HG03469 (cell line): ENCODE results near the gene SSTR5.

ENCODE experiments used
- ATAC-seq: cut with Tn5 transposase; IDR thresholded peaks from one replicate; pipeline ENCODE4 v1.9.1; 2021; ENCODE audit warnings: mild to moderate bottlenecking, moderate library complexity, moderate number of reproducible peaks; ENCODE audit not compliant: unreplicated experiment

The SSTR5 gene

DNA sequence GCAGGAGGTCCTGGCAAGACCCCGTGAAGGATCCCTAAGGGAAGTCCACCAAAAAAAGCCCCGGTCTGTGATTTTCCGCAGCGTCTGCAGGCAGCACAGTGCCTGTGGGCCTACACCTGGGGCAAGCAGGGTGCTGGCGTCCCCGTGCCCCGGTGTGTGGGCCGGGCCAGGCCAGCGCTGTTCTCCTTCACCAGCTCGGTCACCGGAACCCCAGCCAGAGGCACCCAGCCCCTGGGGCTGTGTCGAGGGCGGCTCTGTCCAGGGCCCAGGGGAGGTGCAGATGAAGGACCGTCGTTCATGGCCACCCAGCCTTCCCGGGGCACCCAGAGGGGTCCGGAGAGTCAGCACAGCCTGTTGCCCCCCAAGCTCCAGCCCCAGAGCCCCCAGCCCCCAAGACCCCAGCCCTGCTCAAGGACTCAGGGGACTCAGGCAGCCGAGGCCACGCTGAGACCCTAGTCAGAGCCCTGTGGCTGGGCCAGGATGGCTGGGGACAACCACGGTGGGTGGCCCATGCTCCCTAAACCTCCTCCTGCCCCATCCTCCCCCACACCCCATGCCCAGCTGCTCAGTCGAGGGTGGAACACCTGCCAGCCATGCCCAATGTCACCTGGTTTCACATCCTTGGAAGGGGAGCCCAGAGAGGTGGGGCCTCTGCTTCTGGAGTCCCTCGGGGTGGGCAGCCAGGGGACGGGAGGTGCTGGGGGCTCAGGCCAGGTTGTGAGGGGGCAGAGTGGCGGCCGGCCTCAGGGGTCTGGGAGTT is 29.2 kb downstream of the SSTR5 start:
- no peak for ATAC-seq

DNA sequence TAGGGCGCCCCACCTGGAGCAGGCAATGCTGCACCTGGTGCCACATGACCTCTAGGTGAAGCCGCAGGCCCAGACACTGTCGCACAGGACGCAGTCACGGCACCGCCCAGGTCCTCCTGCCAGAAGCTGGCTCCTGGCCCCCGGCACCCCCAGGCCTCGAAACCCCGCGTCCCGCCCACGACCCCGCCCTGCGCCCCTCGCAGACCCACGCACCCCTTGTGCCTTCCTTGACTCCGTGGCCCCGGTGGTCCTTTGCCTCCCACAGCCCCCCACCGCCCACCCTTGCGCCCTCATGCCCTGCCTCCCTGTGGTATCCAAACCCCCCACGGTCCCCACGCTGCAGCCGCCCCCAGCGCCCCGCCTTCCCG is 29.8 kb downstream of the SSTR5 start:
- no peak for ATAC-seq

DNA sequence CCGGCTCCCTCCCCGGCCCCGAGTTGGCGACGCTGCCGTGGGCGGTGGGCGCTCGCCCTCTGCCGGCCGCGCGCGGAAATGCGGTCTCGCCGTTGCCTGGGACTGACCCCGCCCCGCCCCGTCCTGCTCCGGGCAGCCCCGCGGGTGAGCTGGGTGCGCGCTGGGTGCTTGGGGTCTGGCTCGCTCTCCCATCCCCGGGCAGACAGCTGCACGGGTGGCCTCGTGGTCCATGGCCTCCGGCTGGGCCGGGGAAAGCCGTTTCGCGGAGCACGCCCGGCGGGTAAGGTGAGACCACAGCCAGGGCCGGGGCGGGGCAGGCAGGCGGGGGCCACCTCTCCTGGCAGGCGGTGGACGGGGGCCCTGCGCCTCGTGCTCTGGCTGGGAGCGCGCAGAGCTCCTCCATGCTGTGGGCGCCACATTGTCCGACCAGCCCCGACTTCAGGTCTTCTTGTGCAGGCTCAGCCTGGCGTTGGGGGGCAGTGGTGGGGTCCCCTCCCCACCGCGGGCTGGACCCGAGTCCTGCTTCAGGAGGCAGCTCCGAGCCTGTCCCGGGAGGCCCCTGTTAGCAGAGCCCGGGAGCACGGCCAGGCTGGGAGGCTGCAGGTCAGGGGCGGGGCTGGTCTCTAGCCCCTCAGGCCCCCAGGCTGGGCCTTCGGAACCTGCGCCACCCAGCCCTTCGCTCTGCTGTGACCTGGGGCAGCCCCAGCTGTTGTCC is 30.5 kb downstream of the SSTR5 start:
- ATAC-seq, result no peak

DNA sequence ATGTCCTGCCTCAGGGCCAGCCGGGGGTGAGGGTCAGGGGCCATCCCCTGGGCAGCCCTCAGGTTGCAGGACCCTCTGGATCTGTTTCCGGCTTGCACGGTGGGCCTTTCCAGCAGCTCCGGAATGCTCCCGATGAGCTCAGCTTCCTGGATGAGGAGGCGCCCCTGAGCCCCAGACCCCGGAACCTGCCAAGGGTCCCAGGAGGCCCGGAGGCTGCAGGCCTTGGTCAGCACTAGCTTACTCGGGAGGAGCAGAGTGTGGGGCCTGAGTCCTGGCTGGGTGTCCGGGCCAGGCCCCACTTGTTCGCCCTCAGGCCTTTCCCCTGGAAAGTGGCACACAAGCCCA is 31.1 kb downstream of the SSTR5 start:
- no peak for ATAC-seq

DNA sequence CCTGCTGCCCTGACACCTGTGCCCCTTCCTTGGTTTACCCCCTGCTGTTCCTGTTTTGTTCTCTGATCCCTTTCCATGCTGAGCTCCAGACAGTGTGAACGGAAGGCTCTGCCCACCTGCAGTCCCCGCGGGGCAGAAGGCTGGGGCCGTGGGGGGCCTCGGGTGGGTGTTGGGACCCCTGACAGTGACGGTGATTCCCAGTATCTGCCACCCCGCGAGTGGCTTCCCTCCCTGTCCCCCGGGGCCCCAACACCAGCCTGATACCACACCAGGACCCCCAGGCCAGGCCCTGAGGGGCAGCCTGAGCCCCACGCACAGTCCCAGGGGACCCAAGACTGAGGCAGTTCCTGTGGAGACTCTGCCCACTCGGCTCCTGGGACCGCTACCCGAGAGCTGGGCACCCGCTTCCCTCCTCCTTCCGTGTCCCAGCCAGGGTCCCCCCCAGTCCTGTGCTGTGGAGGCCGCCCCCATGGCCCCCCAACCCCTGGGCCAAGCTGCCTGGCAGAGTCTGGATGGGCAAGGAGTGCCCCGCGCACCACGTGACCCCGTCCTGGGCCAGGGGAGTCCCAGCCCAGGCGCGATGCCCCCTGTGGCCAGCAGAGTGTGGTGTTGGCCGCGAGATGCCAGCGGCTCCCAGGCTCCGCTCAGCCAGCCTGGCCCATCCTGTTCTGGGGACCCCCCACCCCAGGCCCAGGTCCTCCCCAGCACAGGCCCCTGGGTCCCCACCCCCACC is 33.5 kb downstream of the SSTR5 start:
- no peak for ATAC-seq

DNA sequence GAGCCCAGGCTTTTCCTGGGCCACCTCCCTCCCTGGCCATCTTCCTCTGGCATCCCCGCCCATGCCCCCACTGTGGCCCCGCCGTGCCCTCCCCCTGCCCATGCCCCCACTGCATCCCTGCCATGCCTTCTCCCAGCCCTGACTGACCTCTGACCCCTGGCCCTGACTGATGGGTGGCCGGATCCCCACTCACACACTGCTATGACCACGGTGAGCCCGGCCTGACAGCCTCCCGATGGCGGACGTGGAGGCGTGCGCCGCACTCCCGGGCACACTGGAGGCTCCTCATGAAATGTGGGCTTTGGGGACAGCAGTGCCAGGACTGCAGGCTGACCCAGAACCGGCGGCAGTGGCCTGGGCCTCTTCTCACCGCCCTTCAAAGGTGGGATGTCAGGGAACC is 34.1 kb downstream of the SSTR5 start:
- ATAC-seq, result no peak

DNA sequence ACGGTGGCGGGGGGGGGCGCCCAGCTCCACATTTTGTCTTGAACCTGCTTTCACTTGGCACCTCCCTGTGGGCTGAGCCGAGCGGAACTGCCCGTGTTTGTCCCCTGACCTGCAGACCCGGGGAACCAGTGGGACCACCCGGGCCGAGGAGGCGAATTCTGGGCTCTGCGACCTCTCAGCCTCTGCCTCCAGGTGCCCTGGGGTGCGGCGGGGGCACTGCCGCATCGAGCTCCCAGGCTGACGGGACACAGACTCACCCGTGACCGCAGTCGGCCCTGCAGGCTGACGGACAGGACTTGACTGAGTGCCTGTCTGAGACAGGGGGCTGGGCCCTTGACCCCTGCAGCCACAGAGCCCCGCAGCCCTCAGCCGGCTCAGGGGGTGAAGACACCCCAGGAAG is 34.6 kb downstream of the SSTR5 start:
- no peak for ATAC-seq

DNA sequence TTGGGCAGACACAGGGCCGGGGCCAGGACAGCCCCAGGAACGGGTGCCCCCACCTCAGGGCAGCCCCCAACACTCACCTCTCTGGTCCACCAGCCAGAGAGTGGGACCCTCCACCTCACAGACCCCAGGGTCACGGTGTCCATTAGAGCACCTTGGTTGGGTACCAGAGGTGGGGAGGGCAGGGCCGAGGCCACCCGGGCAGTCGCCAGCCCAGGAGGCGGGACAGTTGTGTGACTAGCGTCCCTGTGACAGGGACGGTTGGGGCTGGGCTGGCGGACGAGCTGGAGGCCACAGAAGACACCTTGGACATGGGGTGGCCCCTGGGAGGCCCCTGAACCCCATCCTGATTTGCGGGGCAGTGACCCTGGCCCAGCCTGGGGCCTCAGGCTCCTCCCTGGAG is 35.2 kb downstream of the SSTR5 start:
- ATAC-seq, result no peak

DNA sequence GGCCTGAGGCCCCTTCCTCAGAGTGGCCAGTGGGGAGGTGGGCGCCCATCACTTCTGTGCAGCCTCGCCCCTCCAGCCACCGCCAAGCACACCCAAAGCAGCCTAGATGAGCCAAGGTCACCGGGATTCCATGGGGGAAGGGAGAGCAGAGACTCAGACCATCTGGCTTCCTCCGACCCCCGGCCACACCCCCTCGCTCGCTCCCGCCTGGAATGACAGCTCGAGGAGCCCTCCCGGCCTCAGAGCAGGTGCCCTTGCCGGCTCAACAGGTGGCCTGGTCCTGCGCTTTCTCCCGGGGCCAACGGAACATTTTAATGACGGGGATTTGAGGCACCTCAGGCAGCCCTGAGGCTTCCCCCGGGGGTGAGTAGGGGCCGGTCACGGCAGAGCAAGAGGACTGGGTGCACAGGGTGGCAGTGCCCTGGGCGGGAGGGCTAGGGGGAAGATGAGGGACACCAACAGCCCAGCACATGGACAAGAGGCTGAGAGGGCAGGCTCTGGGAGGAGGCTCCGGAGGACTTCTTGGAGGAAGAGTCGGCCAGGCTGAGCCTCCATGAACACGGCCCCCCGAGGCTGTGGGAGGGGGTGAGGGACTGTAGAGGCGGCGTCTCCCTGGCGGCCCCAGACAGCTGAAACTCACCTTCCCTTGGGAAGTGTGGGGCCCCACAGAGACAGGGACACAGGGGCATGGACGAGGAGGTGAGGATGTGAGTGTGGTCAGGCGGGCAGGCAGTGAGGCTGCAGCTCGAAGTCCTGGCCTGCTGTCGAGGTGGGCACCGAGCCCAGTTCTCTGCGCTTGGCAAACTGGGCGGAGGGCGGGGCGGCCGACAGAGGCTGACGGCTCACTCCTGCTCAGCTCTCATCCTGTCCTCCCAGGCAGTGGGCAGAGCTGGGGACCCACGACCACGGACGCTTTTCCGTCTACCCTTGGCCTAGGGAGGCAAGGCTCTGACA is 36.0 kb downstream of the SSTR5 start:
- ATAC-seq, result no peak

DNA sequence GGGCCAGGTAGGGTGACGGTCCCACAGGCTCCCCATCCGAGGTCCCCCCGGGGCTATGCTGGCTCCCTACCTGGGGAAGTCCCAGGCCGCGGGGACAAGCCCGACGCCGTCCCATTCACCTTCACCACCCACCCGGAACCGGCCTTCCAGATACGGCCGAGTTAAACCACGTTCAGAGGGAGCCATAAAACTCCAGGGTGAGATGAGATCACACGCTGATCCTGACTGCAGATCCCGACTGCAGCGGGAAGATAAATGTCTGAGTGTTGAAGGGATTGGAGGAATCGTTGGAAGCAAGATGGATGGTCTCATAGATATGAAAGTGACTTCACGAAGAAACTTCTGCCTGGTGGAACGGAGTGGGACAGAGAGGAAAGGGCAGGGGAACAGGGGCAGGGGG is 37.1 kb downstream of the SSTR5 start:
- no peak for ATAC-seq

DNA sequence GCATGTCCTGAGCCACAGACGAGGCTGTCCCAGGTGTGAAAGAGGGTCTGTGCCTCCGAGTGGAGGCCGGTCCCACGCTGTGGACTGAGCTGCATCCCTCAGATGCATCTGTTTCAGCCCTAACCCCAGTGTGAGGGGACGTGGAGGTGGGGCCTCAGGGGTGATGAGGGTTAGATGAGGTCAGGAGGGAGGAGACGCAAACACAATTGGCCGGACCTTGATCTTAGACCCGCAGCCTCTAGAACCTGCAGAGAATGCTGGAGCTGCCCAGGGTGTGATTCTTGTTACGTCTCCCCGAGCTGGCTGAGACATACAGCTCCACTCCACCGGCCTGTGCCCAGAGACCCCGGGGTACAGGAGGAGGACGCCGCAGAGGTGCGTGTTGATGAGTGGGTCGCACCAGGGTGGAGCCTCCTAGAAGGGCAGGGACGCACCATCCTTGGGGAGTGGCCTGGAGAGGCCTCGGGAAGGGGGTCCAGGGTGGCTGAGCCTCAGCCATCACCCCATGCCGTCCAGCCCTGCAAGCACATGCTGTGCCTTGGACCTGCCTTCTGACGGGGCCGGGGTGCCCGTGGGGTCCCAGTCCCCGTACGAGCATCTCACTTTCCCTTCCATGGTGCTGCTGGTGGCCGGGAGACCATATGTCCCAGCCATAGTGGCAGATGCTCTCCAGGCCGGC is 40.1 kb downstream of the SSTR5 start:
- ATAC-seq, result no peak

DNA sequence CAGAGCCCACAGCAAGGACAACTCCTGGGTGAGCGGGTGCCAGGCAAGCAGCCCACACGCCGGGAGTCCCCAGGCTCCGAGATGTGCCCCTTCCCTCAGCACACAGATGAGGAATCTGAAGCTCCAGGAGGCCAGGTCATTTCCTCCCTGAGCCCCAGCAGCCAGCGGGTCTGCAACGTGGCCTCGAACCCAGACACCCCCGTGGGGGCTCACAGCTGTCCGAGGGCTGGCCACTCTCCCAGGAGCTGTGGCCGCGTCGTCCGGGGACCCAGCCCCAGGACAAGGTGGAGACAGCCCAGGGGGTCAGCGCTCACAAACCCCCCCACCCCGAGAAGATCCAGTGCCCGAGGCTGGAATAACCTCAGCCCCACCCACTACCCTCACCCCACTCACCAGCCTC is 40.9 kb downstream of the SSTR5 start:
- ATAC-seq, result no peak

DNA sequence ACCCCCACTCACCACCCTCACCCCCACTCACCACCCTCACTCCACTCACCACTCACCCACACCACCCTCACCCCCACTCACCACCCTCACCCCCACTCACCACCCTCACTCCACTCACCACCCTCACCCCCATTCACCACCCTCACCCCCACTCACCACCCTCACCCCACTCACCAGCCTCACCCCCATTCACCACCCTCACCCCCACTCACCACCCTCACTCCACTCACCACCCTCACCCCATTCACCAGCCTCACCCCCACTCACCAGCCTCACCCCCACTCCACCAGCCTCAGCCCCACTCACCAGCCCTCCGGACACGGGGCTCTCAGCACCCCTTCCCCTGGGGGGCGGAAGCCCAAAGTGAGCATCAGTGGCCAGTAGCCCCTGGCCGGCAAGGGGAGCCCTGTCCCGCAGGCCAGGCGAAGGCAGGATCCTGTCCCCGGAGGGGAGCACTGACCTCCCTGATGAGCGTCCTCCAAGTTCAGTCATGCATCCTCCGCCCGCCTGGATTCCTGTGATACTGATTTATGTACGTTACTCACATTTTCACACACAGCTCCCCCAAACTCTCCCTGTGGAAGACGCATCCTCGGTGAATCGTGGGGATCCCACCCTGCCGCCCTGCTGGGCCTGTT is 41.5 kb downstream of the SSTR5 start:
- no peak for ATAC-seq

DNA sequence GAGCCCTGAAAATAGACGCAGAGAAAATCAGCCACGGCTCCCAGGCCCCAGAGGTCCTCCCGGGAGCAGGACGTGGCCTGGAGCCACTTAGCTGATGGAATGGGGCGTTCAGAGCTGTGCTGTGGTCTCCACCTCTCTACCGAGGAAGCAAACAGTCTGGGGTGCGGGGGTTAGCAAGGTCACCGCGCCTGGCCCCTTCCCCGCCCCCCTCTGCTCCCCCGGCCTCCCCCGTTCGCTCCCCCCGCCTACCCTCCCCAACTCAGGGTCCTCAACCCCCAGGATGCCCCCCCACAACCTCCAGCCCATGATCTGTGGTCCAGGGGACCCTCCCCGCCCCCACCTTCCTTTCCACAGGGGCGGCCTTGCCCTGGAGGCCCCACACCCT is 44.1 kb downstream of the SSTR5 start:
- ATAC-seq, result no peak

DNA sequence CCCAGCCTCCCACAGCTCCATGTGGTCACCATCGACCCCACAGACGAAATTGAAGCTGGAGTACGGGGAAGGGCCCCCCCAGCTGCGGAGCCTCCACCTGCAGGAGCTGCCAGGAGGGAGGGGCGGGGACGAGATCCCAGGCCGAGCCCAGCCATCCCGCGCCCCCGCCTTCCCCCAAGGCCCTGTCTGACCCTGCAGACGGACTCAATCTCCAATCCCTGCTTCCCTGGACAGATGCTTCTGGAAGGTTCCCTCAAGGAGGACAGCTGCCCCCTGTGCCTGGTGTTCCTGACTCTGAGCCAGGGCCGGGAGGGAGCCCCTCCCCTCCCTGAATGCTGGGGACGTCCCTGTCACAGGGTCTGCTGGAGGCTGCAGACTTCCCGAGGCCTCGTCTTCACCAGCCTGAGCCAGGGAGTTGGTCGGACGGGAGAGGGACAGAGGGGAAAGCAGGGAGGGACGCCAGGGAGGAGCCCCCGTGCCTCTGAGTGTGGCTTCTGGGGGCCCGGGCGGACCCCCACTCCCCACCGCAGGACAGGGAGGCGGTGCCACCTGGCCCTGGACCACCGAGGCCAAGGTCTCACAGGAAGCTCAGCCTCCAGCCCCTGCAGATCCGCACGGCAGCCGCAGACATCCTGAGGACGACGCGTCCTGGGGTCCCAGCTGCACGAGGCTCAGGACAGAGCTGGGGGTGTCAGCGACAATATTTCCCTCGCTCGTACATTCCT is 44.8 kb downstream of the SSTR5 start:
- ATAC-seq, result no peak

DNA sequence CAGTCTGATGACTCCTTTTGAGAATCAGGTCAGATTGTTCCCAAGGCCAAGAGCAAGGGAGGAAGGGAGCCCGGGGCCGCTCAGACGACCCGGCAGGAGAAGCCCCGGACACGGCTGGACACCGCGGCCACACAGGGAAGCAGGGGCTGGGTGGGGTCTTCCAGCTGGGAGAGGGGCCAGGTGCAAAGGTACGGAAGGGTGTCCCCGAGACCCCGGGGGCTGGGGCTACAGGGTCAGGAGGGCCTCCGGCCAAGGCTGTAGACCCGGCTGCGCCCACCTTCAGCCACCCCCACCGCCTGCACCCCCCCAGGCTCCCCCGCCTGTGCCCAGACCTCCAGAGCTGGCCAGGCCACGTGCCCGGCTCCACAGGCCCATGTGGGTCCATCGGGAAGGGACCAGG is 45.4 kb downstream of the SSTR5 start:
- ATAC-seq, result no peak

DNA sequence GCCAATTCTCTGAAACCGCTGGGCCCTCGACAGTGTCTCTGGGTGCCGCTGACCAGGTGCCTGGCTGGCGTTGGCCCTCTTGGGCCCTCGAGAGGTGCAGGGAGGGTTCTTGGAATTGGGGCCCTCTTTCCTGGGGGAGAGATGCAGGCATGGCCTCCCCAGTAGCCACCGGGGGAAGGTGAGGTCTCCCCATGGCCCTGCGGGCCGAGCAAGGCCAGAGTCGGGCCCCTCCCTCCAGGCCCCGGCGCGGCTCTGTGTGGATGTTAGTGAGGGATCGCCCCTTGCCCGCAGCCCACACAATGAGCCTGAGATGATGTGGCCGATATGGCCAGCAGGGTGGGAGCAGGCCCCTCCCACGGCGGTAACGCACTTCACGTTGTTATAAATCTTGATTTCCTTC is 46.6 kb downstream of the SSTR5 start:
- no peak for ATAC-seq

DNA sequence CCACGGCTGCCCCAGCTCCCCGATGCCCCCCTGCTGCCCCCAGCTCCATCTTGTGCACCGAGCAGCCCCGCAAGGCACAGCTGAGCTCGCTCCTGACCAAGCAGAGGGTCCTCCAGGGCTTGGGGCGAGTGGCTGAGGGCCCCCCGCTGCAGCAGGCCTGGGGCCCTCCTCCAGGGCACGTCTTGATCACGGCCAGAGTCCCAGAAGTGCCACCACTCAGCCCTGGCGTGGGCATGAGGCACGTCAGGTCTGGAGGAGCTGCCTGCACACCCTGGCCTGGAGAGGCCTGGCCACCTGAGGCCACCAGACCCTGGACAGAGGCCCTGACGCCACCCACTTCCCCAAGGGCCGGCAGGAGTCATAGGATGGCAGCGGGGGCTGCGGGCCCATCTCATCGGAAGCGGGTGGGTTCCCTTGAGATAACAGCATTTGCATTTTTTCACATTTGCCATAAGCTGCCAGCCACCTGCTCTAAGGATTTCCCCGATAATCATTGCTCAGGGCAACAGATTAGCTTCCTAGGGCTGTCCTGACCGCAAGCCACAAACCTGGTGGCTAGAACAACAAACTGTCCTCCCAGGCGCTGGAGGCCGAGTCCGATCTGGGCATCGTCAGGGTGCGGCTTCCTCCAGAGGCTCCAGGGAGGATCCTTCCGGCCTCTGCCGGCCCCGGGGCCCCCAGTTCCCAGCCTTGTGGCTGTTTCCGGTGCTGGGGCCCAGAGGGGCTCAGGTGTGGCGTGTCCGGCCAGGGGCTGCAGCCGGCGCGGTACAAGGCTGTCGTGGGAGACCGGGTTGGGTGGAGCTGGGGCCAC is 47.4 kb downstream of the SSTR5 start:
- ATAC-seq, result no peak

DNA sequence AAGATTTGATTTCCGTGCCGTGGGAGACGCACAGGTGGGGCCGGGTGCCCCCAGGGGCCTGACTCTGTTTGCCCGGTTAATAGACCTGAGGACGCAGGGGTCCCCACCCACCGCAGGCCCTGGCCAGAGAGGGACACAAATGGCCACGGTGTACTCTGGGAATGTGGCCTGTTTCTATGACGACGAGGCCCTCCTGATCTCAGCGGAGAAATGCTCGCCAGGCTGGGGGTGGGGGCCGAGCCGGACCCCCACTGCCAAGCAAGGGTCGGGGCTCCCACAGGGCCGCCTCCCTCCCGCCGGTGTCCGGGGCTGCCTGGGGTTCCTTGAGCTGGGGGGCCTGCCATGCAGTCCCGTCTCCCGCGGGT is 48.0 kb downstream of the SSTR5 start:
- ATAC-seq, result no peak
